Measurements from ENCODE around the gene ZNF487.
"Not testable (repeated sequence)": the region's sequence is repeated elsewhere in the genome, so short reads cannot be mapped to it uniquely, and the experiment has no call there.

The ZNF487 gene

GRCh38 chr10:43436291-43437140 is at the start of gene ZNF487:
ZNF487 (plus strand) TSS chr10:43437111; CDS start chr10:43475814, 38,703 bp downstream.
- peak; percentile 80 for DNase-seq (ENCODE audit: low read depth)

GRCh38 chr10:43387678-43388032 is 49.3 kb upstream of the ZNF487 start:
- DNase-seq (ENCODE audit: low read depth): no peak

GRCh38 chr10:43389867-43390266 is 47.0 kb upstream of the ZNF487 start:
- no peak for DNase-seq (ENCODE audit: low read depth)

GRCh38 chr10:43390333-43390732 is 46.6 kb upstream of the ZNF487 start:
- no peak for DNase-seq (ENCODE audit: low read depth)

GRCh38 chr10:43390759-43391158 is 46.2 kb upstream of the ZNF487 start:
- DNase-seq (ENCODE audit: low read depth): no peak

- DNase-seq (ENCODE audit: low read depth): no peak
These were observed 45.4 kb upstream of the ZNF487 start for GRCh38 chr10:43391496-43391895.

GRCh38 chr10:43392748-43393147 is 44.2 kb upstream of the ZNF487 start:
- no peak for DNase-seq (ENCODE audit: low read depth)

- DNase-seq (ENCODE audit: low read depth): not testable (repeated sequence)
These were observed 43.7 kb upstream of the ZNF487 start for GRCh38 chr10:43393186-43393585.

GRCh38 chr10:43393606-43394360 is 43.1 kb upstream of the ZNF487 start:
- no peak for DNase-seq (ENCODE audit: low read depth)

GRCh38 chr10:43394868-43395267 is 42.0 kb upstream of the ZNF487 start:
- no peak for DNase-seq (ENCODE audit: low read depth)

- DNase-seq (ENCODE audit: low read depth): no peak
These were observed 41.3 kb upstream of the ZNF487 start for GRCh38 chr10:43395571-43396060.

- DNase-seq (ENCODE audit: low read depth): peak; percentile 32
These were observed 40.6 kb upstream of the ZNF487 start for GRCh38 chr10:43396061-43396927.

- peak; percentile 41 for DNase-seq (ENCODE audit: low read depth)
These were observed 39.8 kb upstream of the ZNF487 start for GRCh38 chr10:43396928-43397624.

GRCh38 chr10:43398939-43399319 is 38.0 kb upstream of the ZNF487 start:
- DNase-seq (ENCODE audit: low read depth): no peak

GRCh38 chr10:43399320-43400310 is 37.3 kb upstream of the ZNF487 start:
- no peak for DNase-seq (ENCODE audit: low read depth)

- DNase-seq (ENCODE audit: low read depth): no peak
These were observed 35.3 kb upstream of the ZNF487 start for GRCh38 chr10:43401627-43402026.

GRCh38 chr10:43402176-43402575 is 34.7 kb upstream of the ZNF487 start:
- no peak for DNase-seq (ENCODE audit: low read depth)

- DNase-seq (ENCODE audit: low read depth): no peak
These were observed 33.9 kb upstream of the ZNF487 start for GRCh38 chr10:43402880-43403452.

GRCh38 chr10:43403911-43404703 is 32.8 kb upstream of the ZNF487 start:
- no peak for DNase-seq (ENCODE audit: low read depth)
